Stimulated activated CD4-positive, alpha-beta T cell treated with anti-CD3 and anti-CD28 coated beads, Interleukin-15, amount 100 ng/mL, for 24 hours (primary cell): ENCODE data around the gene NR1I3.
A peak's percentile ranks its signal among the peaks of the same experiment; 100 is the strongest.

Source experiments
- DNase-seq: peaks from one replicate; pipeline ENCODE4 v3.0.0-alpha.2; 2020

NR1I3 gene

GRCh38 chr1:161216945-161217712 is 20.9 kb downstream of the NR1I3 start:
- DNase-seq, result no peak

GRCh38 chr1:161215076-161215475 is 22.9 kb downstream of the NR1I3 start, which contains the start of gene FCER1G:
Gene FCER1G, plus strand, starts transcription at chr1:161215295. Its CDS starts 27 bp downstream, at chr1:161215322.
- no peak for DNase-seq

- no peak for DNase-seq
These were observed 23.6 kb downstream of the NR1I3 start for GRCh38 chr1:161214369-161214768.

- peak; percentile 84 for DNase-seq
These were observed 28.1 kb downstream of the NR1I3 start for GRCh38 chr1:161209790-161210409.

DNA sequence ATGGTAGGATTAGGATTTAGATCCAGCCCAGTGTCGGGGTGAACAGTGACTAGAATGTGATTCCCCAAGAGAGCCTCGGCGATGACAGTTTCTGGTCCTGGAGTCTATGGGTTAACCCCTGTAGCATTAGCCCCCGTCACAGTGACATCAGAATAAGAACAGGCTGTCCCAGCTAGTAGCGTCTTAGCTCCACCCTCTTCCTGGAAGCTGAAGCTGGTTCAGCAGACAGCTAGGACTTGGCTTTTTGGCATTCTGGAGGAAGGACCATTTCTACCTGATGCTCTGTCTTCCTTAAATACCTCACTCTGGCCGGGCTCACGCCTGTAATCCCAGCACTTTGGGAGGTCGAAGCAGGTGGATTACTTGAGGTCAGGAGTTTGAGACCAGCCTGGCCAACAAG is 30.8 kb downstream of the NR1I3 start:
- no peak for DNase-seq

- no peak for DNase-seq
These were observed 31.4 kb downstream of the NR1I3 start for GRCh38 chr1:161206411-161207140.

DNA sequence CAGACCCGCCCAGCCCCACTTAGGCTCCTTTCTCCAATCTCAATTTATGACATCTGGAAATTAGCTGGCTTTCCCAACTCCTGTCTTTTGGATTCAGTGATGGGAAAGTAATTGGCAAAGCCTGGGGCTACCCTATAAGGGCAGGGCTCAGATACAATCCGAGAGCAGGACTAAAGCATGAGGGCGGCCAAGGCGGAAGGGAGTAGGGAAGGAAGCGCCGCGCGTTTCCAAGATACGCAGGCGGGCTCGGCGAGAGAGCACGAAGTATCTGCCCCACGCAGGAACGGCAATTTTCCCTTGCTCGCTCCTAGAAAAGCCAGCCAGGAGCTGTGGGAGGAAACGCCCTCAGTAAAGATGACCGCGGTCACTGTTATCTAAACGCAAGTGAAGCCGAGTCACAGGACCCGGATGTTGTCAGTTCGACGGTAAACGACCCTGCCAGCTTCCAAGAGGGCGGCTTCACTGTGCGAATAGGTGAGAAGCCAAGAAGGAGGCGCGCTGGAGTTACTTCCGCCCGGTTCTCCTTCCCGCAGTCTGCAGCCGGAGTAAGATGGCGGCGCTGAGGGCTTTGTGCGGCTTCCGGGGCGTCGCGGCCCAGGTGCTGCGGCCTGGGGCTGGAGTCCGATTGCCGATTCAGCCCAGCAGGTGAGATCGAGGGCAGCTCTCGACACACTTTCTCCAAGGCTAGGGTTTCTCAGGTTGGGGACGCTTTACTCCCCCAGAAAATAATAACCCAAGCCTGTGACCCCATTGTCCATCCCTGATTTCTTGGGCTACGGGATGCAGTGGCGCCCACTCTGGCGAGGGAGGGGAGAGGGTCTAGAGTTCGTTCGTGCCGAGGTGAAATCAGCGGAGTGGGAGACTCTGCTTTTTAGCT is 35.9 kb downstream of the NR1I3 start, which contains the start of gene NDUFS2:
Gene NDUFS2, plus strand, starts transcription at position 532 of the 877 bp plus-strand sequence. Its CDS starts 19 bp downstream, at position 551.
- DNase-seq, result peak; percentile 97

DNA sequence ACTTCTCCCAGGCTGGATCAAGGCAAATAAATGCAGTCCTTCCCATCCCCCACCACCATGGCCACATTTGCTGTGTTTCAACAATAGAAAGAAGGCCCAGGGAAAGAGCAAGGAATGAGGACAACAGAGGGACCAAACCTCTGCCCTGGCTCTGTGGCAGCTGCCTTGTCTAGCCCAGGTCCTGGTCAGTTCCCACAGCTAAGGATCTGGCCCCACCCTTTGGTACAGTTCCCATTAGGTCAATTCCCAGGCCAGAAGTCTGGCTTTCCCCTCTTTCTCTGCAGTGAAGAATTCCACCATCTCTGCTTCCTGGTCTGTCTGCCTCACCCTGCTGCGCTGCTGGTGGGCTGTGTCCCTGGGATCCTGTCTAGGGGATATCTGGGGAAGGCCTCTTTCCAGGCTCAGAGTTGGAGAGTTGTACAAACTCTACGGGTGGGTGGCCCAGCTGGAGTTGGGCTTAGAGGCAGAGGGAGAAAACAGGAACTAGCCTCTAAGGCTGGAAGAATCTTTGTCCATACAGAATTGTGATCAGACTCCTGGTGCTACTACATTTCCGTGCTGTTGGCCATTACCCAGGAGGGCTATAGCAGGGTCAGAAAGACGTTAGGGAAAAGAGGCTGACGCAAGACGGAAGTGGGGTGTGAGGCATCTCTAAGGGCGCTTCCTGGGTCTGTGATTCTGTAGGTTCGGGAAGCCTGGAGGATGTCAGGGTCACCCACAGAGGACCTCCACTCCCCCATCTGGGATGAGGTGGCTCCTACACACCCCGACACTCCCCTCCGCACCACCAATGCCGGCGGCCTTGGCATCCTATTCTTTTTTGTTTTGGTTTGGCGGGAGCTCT is 36.8 kb downstream of the NR1I3 start:
- DNase-seq, result no peak

GRCh38 chr1:161200421-161200991 is 37.5 kb downstream of the NR1I3 start:
- no peak for DNase-seq

GRCh38 chr1:161199506-161200139 is 38.4 kb downstream of the NR1I3 start:
- DNase-seq, result no peak

DNA sequence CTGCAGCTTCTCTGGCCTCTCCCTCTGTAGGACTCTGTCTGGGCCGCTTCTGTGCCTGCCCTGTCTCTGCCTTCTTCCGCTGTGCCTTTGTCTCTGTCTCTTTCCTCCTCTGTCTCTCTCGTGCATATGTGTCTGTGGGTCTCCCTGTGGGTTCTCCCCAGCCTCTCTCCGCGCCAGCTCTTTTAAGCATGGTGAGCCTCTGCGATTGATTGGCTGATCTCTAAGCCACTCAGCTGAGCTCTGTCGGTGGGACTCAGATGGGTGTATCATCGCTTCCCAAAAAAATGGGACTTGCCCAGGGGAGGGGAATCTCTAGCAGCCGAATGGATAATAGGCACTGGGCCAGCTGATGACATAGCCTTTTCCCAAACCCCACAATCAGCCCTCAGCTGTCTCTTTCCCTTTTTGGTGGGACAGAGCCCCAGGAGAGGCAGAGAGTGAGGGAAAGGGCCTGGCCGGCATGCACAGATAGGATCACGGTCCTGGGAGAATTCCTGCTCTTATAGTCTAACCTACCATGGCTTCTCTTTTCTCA is 39.0 kb downstream of the NR1I3 start, which contains the start of gene ADAMTS4:
Gene ADAMTS4, minus strand, starts transcription at position 158 of the 535 bp plus-strand sequence. CDS start 427 bp downstream, outside the sequence.
- no peak for DNase-seq

- no peak for DNase-seq
These were observed 39.7 kb downstream of the NR1I3 start for GRCh38 chr1:161198194-161198896.

- no peak for DNase-seq
These were observed 40.3 kb downstream of the NR1I3 start for GRCh38 chr1:161197560-161198193.

DNA sequence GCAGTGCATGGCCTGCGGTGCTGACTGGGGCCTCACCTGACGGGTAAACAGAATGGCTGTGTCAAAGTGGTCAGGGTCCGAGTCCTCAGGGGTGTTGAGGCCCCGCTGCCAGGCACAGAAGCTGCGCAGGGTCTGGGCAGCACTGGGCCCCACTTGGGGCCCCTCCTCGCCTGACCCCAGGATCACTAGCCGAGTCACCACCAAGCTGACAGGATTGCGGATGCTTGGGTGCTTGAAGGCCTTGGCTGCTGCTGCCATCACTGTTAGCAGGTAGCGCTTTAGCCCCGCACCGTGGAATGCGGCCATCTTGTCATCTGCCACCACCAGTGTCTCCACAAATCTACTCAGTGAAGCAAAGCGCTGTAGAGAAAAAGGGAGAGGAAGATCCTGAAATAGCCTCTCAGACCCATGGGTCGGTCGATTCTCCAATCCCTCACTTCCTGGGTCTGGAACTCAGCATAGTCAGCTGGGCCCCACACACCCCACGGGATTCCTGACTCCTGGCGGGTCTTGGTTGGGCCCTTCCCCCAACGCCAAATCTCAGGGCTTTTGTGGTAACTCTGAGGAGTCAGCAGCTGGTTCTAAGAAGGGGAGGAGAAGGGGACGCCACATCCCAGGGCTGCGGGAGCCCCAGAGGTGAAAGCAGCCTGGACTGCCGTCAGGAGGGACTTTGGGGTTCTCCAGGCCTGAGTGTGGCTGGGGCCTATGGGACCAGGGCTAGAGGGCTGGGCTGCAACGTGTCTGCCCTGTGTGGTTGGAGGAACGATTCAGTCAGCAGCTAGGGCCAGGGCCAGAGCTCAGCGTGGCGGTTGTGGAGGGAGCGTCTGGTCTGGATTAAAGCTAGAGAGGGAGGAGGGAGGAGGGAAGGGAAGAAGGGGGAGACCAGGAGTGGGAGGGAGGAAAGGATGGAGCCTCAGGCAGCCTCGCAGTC is 41.2 kb downstream of the NR1I3 start:
- DNase-seq, result no peak

- DNase-seq, result no peak
These were observed 41.9 kb downstream of the NR1I3 start for GRCh38 chr1:161196111-161196510.

GRCh38 chr1:161195171-161195570 is 42.8 kb downstream of the NR1I3 start:
- no peak for DNase-seq

- DNase-seq, result no peak
These were observed 44.3 kb downstream of the NR1I3 start for GRCh38 chr1:161193561-161194235.
